Measurements from ENCODE around the gene SYNGR4. TPM values are rescaled to one million over a fixed set of nuclear protein-coding genes. Genes with fewer than 3 reads are reported as not detected.

Gene SYNGR4
- total RNA-seq, 1 experiment from 2014 or later: 0.32 TPM

GRCh38 chr19:48321622-48322591 lies 42.3 kb upstream of the SYNGR4 start:
- ChIA-PET CTCF (interaction anchor here (0.5 to 4.0 kb wide), 18 partner anchors 8 to 392 kb away, joined by 3 to 76 read pairs (median 4); partner anchors contain the start of genes KDELR1, SYNGR4 and TMEM143), POLR2A (interaction anchor here (0.6 to 1.3 kb wide), 9 partner anchors 11 to 152 kb away, joined by 3 to 6 read pairs (median 4); partner anchors contain the start of genes SYNGR4 and TMEM143)
- H3K4me3 ChIP-seq (ENCODE audit: low read depth, low read length): peak overlapping the region; percentile 93
- no peaks in the 10 kb centered on the region for H3K27me3 Mint-ChIP-seq (ENCODE audit: insufficient read depth, unreplicated experiment)
- H3K4me1 Mint-ChIP-seq (ENCODE audit: low read depth, unreplicated experiment): peaks cover 34% of the 10 kb centered on the region
- DNase-seq: peak; percentile 98 to 99
- H3K36me3 Mint-ChIP-seq (ENCODE audit: insufficient read depth, unreplicated experiment): peaks cover 34% of the 10 kb centered on the region
- peak overlapping the region; percentile 96 for H3K4me3 Mint-ChIP-seq (ENCODE audit: unreplicated experiment)
- H3K27ac Mint-ChIP-seq (ENCODE audit: unreplicated experiment): peak overlapping the region; percentile 95
- no peaks in the 10 kb centered on the region for H3K9me3 Mint-ChIP-seq (ENCODE audit: unreplicated experiment)
- no peaks in the 10 kb centered on the region for H3K36me3 ChIP-seq (ENCODE audit: control insufficient read depth, insufficient read depth, low read length)
- H3K9me3 ChIP-seq: no peaks in the 10 kb centered on the region
- H3K4me1 ChIP-seq: peaks cover 25% of the 10 kb centered on the region
- TF ChIP-seq CTCF (IDR thresholded peaks at IDR 0.05; ENCODE audit: insufficient read depth in 1 of 2, low read depth in 1 of 2, low read length in 1 of 2, severe bottlenecking in 1 of 2, unreplicated experiment in 1 of 2): peak in 1 of 2 experiments; percentile 15
- intact Hi-C loops (cut with micrococcal nuclease; ENCODE audit: unreplicated experiment): loop anchor here (1.0 to 5.0 kb wide), 4 partner anchors 11 to 123 kb away; partner anchors contain the start of genes GRWD1, KDELR1, SYNGR4 and TMEM143
- TSS peak; percentile 83 for BruUV-seq (replicated peaks)
- H3K27me3 ChIP-seq (replicated peaks; ENCODE audit: control insufficient read depth, insufficient read depth, low read length): no peaks in the 10 kb centered on the region

- intact Hi-C loops (cut with micrococcal nuclease; ENCODE audit: unreplicated experiment): no loop called here
- Mint-ChIP-seq H3K9me3 (ENCODE audit: unreplicated experiment) (no peaks in the 10 kb centered on the region), H3K27ac (ENCODE audit: unreplicated experiment) (peak within 1 kb of the TSS; percentile 2), H3K36me3 (ENCODE audit: insufficient read depth, unreplicated experiment) (peaks cover 53% of the 10 kb centered on the region), H3K27me3 (ENCODE audit: insufficient read depth, unreplicated experiment) (no peaks in the 10 kb centered on the region), H3K4me3 (ENCODE audit: unreplicated experiment) (peak within 1 kb of the TSS; percentile 46), H3K4me1 (ENCODE audit: low read depth, unreplicated experiment) (peaks cover 29% of the 10 kb centered on the region)
- ChIA-PET CTCF (no interaction called here), POLR2A (no interaction called here)
- H3K4me3 ChIP-seq (ENCODE audit: low read depth, low read length): no peak within 1 kb of the TSS
- no peaks in the 10 kb centered on the region for H3K36me3 ChIP-seq (ENCODE audit: control insufficient read depth, insufficient read depth, low read length)
- H3K4me1 ChIP-seq: peaks cover 22% of the 10 kb centered on the region
- BruUV-seq (replicated peaks): no TSS peak
- peak; percentile 50 to 67 for DNase-seq
- no peaks in the 10 kb centered on the region for H3K9me3 ChIP-seq
- no peak for TF ChIP-seq CTCF (IDR thresholded peaks at IDR 0.05; ENCODE audit: insufficient read depth in 1 of 2, low read depth in 1 of 2, low read length in 1 of 2, severe bottlenecking in 1 of 2, unreplicated experiment in 1 of 2)
- no peaks in the 10 kb centered on the region for H3K27me3 ChIP-seq (replicated peaks; ENCODE audit: control insufficient read depth, insufficient read depth, low read length)
These were observed 38.8 kb upstream of the SYNGR4 start, which contains the start of gene EMP3 for GRCh38 chr19:48325265-48325910. Gene EMP3 (plus strand): TSS chr19:48325552. CDS start chr19:48326845, 1,293 bp downstream.
